ENCODE measurements around the gene APC.

DNA sequence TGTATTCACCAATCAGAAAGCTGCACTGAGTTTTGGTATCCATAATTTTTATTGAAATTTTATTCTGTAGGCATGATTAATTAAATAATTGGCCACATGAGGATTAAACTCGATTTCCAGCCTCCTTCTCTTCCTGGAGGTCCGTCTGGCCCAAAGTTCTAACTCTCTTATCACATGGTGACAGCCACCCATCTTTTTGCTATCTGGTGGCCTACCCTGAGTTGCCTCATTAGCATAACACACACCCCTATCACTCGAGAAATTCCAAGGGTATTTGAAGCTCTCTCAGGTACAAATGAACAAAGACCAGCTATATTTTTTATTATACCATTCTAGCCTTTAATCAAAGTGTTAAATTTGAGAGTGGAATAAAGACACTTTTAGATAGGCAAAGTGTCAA lies 57.7 kb downstream of the APC start:
- TF ChIP-seq POLR2AphosphoS5 (IDR thresholded peaks at IDR 0.05; ENCODE audit: borderline replicate concordance, low read depth, low read length) (no peak), EZH2 (IDR thresholded peaks at IDR 0.05) (no peak)

Data from SK-N-MC (cell line).